DLD1 (cell line): ENCODE results near the gene MAST2.

Experiments used
- in situ Hi-C: cut with HindIII; loops from 2 replicates; pipeline ENCODE4 v1.10.0; 2017; ENCODE audit warnings: low sequenced_read_pairs

Gene MAST2

DNA sequence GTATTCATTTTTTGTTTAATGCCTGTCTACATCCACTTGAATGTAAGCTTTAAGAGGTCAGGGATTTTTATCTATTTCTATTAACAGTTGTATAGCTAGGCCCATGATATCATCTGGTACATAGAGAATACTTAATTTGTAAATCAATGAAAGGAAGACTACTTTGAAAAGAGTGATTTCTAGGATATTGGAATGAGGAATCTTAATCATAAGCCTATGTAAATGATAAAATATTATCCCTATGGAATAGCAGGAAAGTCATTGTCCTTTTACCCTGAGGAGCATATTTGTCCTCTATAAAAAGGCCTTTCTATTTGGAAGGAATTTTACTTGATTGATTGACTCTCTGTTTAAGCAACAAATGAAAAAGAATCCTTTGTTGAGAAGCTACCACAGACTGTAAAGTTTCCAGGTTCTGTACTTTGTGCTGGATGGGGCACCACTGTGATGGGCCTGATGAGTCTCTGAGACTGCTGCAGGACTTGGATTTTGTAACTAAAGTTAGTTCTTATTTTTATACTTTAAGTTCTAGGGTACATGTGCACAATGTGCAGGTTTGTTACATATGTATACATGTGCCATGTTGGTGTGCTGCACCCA is 53.8 kb downstream of the MAST2 start:
- in situ Hi-C loops, result loop anchor here (25.0 kb wide), 1 partner anchor 170 kb away; the partner anchor contains the start of genes GPBP1L1 and TMEM69

- in situ Hi-C loops, result loop anchor here (25.0 kb wide), 1 partner anchor 171 kb away; the partner anchor contains the start of genes GPBP1L1 and TMEM69
Observed at GRCh38 chr1:45857755-45858492, 54.5 kb downstream of the MAST2 start.

GRCh38 chr1:45859221-45859620 is 55.8 kb downstream of the MAST2 start:
- in situ Hi-C loops, result loop anchor here (25.0 kb wide), 1 partner anchor 172 kb away; the partner anchor contains the start of genes GPBP1L1 and TMEM69

DNA sequence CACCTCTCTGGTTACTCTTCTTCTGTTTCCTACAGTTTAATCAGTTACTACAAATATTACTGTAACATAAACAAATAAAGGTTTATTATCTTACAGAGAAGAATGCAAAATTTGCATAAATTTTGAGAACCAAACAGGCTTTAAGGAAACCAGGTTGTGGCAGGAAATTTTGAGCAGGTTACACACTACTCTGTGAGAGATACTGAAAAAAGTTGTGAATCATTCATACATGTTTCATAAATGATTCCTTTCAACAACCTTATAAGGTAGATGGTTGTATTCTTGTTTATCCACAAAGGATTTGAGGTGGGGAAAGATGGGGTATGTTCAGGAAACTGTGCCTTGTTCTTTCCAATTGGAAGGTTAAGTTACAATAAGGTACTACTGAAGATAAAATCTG is 58.6 kb downstream of the MAST2 start:
- in situ Hi-C loops, result loop anchor here (25.0 kb wide), 1 partner anchor 175 kb away; the partner anchor contains the start of genes GPBP1L1 and TMEM69

DNA sequence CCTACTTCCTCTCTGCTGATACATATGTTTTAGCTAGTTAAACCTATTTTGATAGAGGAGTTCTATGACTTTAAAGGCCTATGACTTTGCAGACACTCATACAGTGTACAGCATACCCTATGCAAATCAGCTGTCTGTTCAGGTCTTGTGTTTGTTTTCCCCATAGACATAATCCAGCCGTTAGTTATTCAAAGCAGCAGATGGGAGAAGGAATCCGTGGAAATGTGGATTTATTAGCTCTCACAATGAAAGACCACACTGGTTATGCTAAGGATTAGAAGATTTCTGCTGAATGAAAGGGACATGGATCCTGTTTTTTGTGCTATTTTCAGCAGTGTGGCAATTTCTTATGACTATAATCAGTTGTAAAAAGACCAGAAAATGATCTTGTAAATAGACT is 59.8 kb downstream of the MAST2 start:
- in situ Hi-C loops, result loop anchor here (25.0 kb wide), 1 partner anchor 176 kb away; the partner anchor contains the start of genes GPBP1L1 and TMEM69

GRCh38 chr1:45864167-45865106 is 61.0 kb downstream of the MAST2 start:
- in situ Hi-C loops, result loop anchor here (25.0 kb wide), 1 partner anchor 177 kb away; the partner anchor contains the start of genes GPBP1L1 and TMEM69

DNA sequence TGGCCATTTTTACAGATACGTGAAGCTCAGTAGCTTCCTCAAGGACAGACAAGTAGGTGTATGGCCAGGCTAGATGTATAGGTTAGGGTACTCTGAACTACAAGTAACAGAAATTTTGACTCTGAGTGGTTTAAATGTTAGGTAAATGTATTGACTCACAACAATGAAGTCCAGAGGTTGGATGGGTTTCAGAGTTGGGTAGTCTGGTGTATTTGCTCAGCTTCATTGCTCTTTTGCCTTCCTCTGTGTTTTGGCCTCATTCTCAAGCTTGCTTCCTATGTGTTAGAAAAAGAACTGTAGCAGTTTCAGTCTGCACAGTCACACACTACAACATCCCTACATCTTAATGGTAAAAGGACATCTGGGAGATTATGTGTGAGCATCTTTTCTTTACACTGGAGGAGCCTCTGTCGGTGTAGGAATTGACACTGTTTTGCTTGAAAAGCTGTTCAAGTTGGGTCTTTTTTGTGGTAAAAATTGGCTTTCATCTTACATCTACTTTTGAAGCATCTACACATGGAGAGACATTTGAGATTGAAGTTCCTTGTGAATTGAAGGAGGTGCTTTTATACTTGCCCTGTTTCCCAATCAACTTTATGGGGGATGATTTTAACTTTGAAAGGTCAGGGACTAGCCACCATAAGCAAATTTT is 64.4 kb downstream of the MAST2 start:
- in situ Hi-C loops, result loop anchor here (25.0 kb wide), 1 partner anchor 181 kb away; the partner anchor contains the start of genes GPBP1L1 and TMEM69

DNA sequence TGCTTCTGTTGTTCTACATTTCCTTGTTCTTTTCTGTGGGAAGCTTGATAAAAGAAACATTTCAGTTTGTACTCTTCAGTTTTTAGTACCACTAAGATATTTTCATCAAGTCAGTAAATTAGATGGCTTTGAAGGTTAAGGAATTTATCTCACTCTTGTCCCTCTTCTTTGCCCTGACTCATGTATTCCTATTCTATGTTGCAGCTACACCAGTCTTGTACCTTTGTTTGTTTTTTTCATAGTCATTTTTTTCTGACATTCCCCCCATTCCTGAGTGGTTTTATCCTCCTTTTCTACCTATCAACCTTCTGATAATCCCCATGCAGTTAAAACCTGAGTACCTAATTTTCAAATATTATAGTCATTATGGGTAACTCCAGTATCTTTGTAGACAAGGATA is 65.4 kb downstream of the MAST2 start:
- in situ Hi-C loops, result loop anchor here (25.0 kb wide), 1 partner anchor 182 kb away; the partner anchor contains the start of genes GPBP1L1 and TMEM69

GRCh38 chr1:45870500-45870899 is 67.1 kb downstream of the MAST2 start:
- in situ Hi-C loops, result loop anchor here (25.0 kb wide), 1 partner anchor 183 kb away; the partner anchor contains the start of genes GPBP1L1 and TMEM69

GRCh38 chr1:45872173-45872801 is 68.9 kb downstream of the MAST2 start:
- in situ Hi-C loops, result loop anchor here (25.0 kb wide), 1 partner anchor 185 kb away; the partner anchor contains the start of genes GPBP1L1 and TMEM69

DNA sequence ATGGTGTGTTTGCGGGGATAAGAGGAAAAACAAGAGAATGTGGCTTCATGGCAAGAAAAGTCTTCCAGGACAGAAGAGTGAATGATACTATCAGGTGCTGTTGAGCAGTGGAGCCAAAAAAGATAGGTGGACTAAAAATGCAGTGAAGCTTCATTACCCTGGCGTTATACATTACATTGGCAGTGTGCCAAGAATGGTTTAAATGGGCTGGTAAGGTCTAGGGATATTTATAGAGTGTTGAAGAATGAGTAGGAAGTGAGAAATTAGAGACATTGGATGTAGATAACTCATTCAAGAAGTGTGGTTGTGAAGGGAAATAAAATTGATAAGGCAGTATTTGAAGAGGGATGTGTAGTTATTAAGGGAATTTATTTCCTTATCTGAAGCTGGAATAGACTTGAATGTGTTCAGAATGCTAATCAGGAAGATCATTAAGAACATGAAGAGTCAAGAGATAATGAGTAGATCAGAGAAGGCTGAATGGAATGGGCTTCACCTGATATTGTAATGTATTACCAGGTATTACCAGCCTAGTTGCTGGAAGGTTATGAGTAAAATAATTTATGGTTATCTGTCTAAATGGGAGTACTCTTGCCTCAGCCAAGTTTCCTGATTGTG is 72.7 kb downstream of the MAST2 start:
- in situ Hi-C loops, result no loop called here

DNA sequence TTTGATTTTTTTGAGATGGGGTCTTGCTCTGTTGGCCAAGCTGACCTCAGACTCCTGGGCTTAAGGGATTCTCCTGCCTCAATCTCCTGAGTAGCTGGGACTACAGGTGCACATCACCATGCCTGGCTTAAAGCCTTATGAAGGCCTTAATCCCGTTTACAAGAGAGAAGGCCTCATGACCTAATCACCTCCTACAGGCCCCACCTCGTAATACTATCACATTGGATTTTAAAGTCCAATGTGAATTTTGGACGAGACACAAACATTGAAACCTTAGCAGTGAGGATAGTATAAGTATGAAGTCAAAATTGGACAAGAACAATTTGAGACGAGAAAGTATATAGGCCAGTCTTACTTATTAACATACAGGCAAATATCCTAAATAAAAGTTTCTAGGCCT is 73.9 kb downstream of the MAST2 start:
- in situ Hi-C loops, result no loop called here

DNA sequence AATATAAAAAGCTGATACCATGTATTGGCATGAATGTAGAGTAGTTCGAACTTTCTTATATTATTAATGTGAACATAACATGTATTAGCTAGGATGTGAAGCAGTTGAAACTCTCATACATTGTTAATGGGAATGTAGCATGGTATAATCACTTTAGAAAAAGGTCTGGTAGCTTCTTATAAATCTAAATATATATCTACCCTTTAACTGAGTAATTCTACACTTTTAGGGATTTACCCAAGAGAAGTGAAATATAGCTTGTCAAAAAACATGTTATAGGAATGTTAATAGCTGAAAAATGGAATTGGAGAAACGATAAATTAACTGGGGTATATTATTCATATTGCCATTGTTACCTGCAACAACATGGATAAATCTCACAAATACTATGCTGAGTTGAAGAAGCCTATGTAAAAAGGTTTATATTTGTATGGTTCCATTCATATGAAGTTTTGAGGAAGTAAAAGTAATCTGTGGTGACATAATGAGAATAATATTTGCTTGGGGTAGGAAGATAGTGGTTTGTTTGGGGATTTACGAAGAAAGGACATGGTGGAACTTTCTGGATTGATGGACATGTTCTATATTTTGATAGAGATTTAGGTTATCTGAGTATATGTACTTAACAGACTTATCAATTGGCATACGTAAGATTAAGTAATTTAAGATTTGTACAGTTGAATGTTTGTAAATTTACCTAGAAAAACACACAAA is 76.6 kb downstream of the MAST2 start:
- in situ Hi-C loops, result no loop called here

DNA sequence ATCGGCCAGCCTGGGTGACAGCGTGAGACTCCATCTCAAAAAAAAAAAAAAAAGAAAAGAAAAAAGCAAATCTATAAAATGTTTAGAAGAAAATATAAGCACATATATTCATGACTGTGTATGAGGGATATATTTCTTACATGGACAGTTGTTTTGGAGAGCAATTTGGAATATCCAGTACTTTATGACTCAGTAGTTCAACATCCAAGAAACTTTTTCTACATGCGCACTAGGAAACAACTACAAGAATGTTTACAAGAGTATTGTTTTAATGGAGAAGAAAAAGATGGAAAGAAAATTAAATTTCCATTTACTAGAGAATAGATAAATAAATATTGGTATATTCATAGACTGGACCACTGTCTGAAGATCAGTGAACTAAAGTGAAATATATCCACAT is 77.5 kb downstream of the MAST2 start:
- in situ Hi-C loops, result no loop called here

- in situ Hi-C loops, result no loop called here
Observed at GRCh38 chr1:45883658-45884057, 80.2 kb downstream of the MAST2 start.

- in situ Hi-C loops, result no loop called here
Observed at GRCh38 chr1:45884700-45885099, 81.3 kb downstream of the MAST2 start.

GRCh38 chr1:45886229-45886628 is 82.8 kb downstream of the MAST2 start:
- in situ Hi-C loops, result no loop called here

DNA sequence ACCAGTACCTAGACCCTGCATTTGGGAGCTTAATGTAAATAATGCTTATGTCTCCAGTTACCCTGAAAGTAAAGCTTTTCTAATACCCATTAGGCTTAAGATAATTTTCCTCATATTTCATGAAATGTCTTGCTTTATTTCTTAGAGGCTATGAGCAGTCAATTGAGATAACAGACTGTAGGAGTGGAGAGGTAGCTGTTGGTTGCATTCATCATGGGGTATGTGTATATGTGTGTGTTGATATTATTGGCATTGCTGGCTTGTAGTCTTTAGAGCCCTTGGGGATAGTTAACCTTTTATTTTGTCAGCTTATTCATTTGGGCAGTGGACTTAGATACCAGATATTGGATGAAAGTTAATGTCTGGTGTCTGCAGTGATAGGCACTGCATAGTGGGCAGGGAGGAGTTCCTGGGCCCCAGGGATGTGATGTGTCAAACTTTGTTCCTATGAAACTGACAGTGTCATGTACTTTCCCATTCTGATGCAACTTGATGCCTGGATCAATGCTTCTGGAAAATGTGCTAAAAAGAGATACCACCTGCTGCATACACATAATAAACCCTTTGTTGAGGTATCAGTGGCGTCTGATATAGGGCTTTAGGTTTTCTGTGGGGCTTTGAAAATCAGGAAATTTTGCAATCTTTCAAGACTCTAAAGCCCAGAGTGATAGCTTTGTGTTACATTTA is 83.9 kb downstream of the MAST2 start:
- in situ Hi-C loops, result no loop called here
